Ovary (tissue), 9 donors: ENCODE data around the gene SH3BP4. TPM values are rescaled to one million over a fixed set of nuclear protein-coding genes. Genes with fewer than 3 reads are reported as not detected.

Source experiments
- DNase-seq, 5 donors: peaks; one replicate each; pipeline ENCODE4 v3.0.0-alpha.2; 2019 to 2020
- H3K27ac ChIP-seq, 2 donors: fragments of 200-600 bp; one replicate each; pipeline versions ENCODE4 v1.5.1 to v1.8.0; 2019 to 2022
- H3K27me3 ChIP-seq: fragments of 200-600 bp; one replicate; pipeline ENCODE4 v1.8.0; 2022
- H3K36me3 ChIP-seq: fragments of 200-600 bp; sonication (generic); one replicate; pipeline ENCODE4 v1.5.1; 2019
- H3K4me1 ChIP-seq: one replicate; pipeline ENCODE4 v1.8.1; 2013; ENCODE audit warnings: mild to moderate bottlenecking, moderate library complexity; ENCODE audit not compliant: insufficient read depth
- H3K4me3 ChIP-seq: fragments of 200-600 bp; sonication (generic); one replicate; pipeline ENCODE4 v1.5.1; 2017
- H3K9me3 ChIP-seq, 2 donors: fragments of 200-600 bp in 1 of 2; sonication (generic) in 1 of 2; one replicate each; pipeline versions ENCODE4 v1.5.1 to v1.8.1; 2013 to 2019; ENCODE audit warnings: mild to moderate bottlenecking in 1 of 2, moderate library complexity in 1 of 2
- CTCF ChIP-seq, 3 donors: fragments of 450-650 bp in 2 of 3; fragments of 200-600 bp in 1 of 3; IDR thresholded peaks; one replicate each; pipeline versions ENCODE4 v1.5.1 to v1.8.0; 2016 to 2022; ENCODE audit warnings: antibody characterized with exemption in 3 of 3, mild to moderate bottlenecking in 1 of 3
- EP300 ChIP-seq: sonication (generic); formaldehyde crosslinking; IDR thresholded peaks from one replicate; pipeline ENCODE4 v1.6.1; 2017; ENCODE audit warnings: antibody characterized with exemption
- POLR2A ChIP-seq: fragments of 450-650 bp; IDR thresholded peaks from one replicate; pipeline ENCODE4 v1.6.1; 2017; ENCODE audit warnings: antibody characterized with exemption, mild to moderate bottlenecking, moderate library complexity
- WGBS, 3 donors: extraction: QIAGEN DNeasy Blood & Tissue Kit in 1 of 3; methylation state at CpG; one replicate each; pipeline versions ENCODE4 v1.1.5 to v1.1.7; 2013 to 2017; 5-methylcytosine and 5-hydroxymethylcytosine counted together
- intact Hi-C, 4 donors: fragments of 100-400 bp; cut with DNase I; formaldehyde crosslinking; loops; one replicate each; pipeline versions ENCODE4 v1.11.0 to v1.15.1; 2022 to 2023
- polyA plus RNA-seq, 2 donors: library from polyadenylated mRNA; stranded (reverse); fragments of 200-250 nt in 1 of 2; fragments of 350-450 nt in 1 of 2; fragmentation: Illumina TruSeq in 1 of 2; extraction: RNeasy Lipid Tissue Mini Kit (QIAGEN cat#74804) in 1 of 2; gene quantifications; one replicate each; pipeline ENCODE4 v1.2.3, GENCODE V29; 2013 to 2014
- total RNA-seq, 7 donors: library from RNA; depleted of rRNA in 2 of 7; stranded (reverse); fragments of >200 nt in 2 of 7; fragmentation: NEBNext Ultra II Directional in 3 of 7; extraction: Animal tissue kit (Norgen Biotek cat#: 25700) in 3 of 7; gene quantifications; one replicate each; pipeline versions ENCODE4 v1.1.0 to v1.2.4, GENCODE V29; 2016 to 2023
- donor health status: DM: no; HTN: no; CAD: no; lungs with moderate emphysema.
- donor health status: DM: no; HTN: no; CAD: no.
- donor health status: Bipolar disorder and iron deficiency.
- donor health status: DM: yes; HTN: yes; CAD: no.
- donor health status: DM: no; HTN: no; CAD: no.
- donor health status: DM: yes; HTN: yes; CAD: no.

The SH3BP4 gene
- total and polyA plus RNA-seq, 9 donors: 20.3 to 44.9 (median 36.9) TPM

- 82 to 90% (median 83%) methylated on average over 9 of the region's 9 CpGs for WGBS, 3 donors
- Histone ChIP-seq H3K4me3 (no peak overlapping the region), H3K36me3 (no peaks in the 10 kb centered on the region), H3K27ac (no peak overlapping the region), H3K4me1 (peaks cover 1% of the 10 kb centered on the region), H3K27me3 (no peaks in the 10 kb centered on the region), H3K9me3 (no peaks in the 10 kb centered on the region)
- intact Hi-C loops: no loop called here
- TF ChIP-seq CTCF (IDR thresholded peaks at IDR 0.05) (no peak), POLR2A (no peak), EP300 (no peak)
- DNase-seq: no peak
Observed at GRCh38 chr2:235102896-235103295, 151.1 kb downstream of the SH3BP4 start.
